HG03159 (cell line): ENCODE measurements around the gene ARHGEF16.

Experiments used
- ATAC-seq: cut with Tn5 transposase; IDR thresholded peaks from one replicate; pipeline ENCODE4 v1.9.1; 2021; ENCODE audit warnings: mild to moderate bottlenecking, moderate library complexity; ENCODE audit not compliant: unreplicated experiment

Gene ARHGEF16

DNA sequence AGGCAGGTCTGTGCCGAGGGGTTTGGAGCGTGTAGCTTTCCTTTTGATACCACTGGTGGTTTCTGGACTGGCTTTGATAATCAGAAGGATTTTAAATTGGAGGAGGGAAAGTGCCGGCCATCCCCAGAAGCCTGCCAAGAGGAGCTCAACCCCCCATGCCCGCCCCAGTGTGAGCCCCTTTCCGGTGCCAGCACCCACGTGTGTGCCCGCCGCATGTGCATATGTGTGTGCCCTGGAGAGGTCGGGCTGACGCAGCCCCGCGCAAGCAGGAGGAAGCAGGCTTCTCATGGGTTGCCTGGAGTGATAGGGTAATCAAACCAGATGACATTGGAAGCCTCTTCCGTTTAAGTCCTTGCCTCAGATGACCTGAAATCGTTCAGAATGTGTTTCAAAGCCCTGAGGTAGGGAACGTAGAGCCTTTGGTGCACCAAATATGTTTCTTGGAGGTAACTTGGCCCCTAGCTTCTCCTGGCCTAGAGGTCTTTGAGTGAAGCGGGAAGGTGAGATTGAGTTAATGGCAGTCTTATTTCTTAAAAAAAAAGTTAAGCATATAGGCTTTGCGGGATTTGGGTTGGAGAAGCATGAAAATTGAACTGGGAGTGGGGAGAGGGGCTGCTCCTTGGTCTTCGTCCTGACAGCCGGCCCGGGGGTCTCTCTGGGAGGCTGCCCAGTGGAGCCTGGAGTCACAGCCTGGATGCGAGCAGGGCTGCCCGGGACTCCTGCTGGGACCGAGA, 34.1 kb upstream of the ARHGEF16 start:
- no peak for ATAC-seq

DNA sequence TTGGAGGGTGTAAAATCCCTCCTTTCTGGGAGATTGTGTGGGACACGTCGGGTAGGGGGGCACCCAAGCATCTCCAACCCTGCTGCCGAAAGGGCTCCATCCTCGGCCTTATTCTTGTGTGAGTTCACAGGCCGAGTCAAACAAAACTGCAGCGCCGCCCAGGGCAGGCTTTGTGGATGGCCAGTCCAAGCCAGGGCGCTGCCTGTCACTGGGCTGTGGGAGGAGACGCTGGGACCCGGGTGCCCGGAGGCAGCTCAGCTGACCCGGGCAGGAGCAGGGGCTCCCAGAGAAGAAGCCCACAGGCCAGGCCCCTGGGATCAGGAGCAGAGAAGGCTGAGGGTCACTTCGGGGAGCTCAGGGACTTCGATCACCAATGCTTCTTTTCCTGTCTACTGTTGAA, 31.8 kb upstream of the ARHGEF16 start:
- ATAC-seq: no peak

DNA sequence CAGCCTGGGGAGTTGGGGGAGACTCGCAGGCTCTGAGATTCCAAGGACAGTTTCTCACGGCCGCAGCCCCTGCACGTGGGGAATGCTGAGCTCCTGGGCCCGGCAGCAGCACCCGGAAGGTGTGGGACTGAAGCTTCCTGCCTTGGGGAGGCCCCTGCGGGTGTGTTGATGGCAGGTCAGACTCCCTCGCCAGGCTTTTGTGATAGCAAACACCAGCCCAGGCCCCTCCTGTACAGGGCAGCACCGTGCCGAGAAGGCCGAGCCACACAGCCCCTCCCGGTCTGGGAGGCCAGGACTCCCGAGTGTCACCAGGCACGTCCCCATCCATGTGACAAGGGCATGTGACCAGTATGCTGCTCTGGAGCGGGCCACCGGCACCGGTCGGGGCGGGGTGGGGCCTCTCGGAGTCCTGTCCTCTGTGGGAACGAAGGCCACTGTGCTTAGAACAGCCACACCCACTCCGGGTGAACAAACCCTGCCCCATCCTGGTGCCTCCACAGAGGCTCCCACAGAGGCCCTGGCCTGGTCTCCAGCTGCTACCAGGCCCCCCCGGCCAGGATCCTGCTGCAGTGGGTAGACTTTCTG, 31.1 kb upstream of the ARHGEF16 start:
- no peak for ATAC-seq

DNA sequence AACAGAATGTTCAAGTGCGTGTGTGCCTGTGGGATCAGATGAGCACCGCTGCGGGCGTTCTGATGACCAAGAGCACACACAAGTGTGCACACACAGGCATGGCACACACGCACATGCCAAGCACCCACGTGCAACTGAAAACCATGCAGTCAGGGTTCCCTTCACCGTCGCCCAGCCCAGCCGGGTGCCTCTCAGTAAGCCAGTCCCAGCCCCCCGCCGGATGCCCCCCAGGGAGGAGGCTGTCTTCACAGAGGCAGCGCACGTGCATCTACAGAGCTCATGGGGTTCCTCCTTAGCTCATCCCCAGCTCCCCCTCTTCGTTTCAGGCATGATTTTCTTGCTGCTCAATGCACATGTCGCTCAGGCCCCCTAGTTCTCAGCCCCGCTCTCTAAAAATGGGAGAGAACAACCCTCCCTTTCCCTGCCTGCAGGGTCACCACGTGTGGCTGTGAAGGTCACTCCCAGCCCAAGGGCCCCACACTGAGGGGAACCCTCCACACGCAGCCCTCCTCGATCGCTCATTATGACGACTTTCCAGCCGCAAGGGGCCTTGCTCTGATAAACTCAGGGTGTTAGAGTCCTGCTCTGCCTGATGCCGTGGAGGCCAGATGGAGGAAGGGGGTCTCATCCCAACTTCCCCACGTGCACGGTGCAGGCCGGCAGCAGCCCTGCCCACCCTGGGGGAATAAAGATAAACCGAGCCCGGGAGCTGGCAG, 30.4 kb upstream of the ARHGEF16 start:
- no peak for ATAC-seq

DNA sequence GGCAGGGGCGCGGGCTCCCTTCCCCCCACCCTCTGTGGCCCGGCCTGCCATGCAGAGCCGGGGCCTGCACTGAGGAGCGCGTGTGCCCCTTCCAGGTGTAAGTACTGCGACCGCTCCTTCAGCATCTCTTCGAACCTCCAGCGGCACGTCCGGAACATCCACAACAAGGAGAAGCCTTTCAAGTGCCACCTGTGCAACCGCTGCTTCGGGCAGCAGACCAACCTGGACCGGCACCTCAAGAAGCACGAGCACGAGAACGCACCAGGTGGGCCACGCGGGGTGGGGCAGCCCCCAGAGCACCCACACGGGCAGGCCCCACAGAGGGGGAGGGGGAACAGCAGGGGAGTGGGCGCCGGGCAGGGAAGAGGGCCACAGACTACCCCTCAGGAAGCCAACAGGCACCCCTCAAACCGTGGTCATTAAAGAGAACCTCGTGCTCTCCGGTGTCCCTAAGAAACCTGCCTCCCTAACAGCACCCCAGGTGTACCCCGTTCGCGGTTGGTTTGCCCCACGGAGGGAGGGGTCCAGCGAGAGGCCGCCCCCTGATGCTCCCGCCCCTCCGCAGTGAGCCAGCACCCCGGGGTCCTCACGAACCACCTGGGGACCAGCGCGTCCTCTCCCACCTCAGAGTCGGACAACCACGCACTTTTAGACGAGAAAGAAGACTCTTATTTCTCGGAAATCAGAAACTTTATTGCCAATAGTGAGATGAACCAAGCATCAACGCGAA, 28.8 kb upstream of the ARHGEF16 start:
- ATAC-seq: no peak

DNA sequence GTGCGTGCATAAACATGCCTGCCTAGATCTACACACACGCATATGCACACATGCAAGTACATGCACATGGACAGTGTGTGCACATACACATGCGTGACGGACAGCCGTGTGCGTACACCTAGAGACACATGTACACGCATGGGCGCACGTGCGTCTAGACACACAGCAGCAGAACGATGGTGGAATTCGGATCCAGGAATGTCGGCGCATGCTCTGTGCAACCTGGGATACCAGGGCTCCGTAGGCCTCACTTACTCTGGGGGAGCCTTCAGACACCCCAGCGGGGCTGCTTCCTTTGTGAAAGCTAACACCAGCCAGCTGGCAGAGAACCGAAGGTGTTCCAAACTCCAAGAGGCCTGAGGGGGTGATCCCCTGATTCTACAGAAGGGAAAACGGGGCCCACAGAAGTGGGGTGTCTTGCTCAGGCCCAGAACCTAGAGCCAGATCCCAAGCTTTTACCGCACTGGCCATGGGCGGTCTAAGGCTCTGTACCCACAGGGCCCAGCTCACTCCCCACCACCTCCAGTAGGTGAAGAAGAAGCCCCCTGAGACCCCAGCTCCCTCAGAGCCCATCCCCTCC, 27.4 kb upstream of the ARHGEF16 start:
- no peak for ATAC-seq

DNA sequence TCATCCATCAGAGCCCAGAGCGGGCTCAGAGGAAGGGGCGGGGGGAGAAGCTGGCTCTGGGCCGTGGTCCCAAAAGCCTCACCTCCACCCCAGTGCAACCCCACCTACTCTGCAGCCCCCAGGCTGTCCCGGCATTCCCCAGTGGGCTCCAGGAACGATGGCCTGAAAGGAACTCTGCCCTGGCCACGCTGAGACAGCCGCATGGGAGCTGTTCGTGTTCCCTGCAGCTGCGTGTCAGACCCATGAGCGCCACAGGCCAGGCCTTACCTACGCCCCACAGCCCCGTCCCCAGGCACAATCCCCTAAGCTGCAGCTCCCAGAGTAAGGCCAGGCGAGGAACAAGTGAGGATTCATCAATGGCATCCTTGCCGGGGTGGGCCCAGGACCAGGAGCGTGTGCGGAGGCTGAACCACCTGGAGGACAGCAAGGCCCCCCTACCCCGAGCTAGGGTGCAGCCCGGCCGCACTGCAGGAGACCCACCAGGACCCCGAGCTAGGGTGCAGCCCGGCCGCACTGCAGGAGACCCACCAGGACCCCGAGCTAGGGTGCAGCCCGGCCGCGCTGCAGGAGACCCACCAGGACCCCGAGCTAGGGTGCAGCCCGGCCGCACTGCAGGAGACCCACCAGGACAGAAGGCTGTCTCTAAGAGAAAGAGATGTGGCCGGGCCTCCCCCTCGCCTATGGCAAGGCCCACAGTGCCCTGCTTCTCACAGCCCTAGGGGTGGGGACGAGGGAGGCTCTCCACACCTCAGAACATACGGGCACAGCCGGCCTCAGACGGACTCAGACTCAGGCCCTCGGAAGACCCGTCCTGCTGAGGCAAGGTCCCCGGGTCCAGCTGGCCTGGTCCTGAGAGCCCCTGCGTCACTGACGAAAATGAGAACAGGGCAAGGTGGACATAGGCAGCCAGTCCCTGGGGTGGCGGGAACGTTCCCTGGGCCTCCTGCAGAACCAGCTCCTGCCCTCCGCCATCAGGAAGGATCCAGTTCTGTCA, 26.5 kb upstream of the ARHGEF16 start:
- ATAC-seq: no peak

DNA sequence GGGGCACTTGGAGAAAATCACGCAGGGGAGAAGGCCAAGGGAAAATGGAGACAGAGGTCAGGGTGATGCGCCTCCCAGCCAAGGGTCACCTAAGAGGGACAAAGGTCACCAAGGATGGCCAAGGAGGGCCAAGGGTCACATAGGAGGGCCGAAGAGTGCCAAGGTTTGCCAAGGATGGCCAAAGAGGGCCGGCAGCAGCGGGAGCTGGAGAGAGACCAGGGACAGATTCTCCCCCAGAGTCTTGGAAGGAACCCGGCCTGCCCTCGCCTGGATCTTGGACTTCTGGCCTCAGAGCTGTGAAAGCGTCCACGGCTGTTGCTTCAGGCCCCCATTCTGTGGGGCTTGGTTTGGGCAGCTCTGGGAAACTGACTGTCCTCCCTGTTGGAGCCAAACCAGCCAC, 25.6 kb upstream of the ARHGEF16 start:
- ATAC-seq: no peak

DNA sequence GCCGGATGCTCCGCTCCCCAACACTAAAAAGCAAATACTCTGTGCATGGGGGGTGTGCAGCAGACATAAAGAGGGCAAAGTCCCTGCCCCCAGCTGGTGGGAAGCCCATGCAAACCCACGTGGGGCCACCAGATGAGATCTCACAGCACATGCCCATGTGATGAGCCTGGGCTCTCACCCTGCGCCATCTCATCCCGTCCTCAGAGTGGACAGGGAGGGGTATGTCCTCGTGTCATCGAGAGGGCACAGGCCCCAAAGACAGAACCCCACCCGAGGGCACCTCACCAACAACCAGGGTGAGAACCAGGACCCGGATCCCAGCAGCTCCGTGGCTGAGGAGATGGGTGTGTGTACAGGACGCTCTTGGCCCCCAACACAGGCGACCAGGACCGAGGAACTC, 25.1 kb upstream of the ARHGEF16 start:
- ATAC-seq: no peak

DNA sequence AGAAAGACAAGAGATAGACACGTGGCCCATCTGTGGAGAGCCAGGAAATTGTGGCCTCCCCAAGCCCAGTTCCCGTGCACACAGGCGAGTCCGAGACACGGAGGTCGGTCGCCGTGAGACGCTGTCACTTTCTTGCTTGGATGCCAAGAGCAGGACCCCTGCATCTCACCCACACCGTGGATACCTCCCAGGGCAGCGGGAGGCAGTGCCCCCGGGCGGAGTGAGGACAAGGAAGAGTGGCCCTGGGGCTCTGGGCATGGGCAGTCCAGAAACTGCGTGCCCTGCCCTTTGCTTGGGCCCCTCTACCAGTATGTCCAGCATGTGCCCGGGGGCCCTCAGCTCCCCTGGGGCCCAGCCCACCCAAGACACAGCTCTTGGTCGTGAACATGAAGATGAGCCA, 24.7 kb upstream of the ARHGEF16 start:
- ATAC-seq: no peak

DNA sequence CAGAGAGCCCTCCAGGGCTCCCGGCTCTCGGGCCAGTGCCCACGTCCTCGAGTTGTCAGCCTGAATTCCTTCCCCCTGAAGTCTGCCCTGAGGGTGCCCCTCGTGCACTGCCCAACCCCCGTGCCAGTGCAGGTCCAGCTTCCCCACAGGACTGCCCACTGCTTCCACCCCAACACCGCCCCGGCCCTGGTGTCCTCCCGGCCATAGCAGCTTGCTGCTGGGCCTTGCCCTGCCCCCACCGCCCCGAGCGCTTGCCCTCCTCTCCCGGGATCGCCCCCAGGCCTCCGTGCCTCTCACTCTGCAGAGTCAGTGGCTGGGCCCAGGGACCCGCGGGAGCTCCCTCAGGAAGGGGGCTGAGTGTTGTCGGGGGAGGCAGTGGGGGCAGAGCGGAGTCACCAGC, 24.1 kb upstream of the ARHGEF16 start:
- no peak for ATAC-seq

DNA sequence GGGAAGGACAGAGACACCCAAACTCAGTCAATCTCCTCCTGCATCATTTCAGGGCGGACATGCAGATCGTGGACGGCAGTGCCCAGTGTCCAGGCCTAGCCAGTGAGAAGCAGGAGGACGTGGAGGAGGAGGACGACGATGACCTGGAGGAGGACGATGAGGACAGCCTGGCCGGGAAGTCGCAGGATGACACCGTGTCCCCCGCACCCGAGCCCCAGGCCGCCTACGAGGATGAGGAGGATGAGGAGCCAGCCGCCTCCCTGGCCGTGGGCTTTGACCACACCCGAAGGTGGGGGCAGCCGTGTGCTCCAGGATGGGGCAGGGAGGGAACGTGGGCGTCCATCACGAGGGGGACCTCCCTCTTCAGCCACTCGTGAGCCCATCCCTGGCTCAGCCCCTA, 23.6 kb upstream of the ARHGEF16 start:
- ATAC-seq: no peak

DNA sequence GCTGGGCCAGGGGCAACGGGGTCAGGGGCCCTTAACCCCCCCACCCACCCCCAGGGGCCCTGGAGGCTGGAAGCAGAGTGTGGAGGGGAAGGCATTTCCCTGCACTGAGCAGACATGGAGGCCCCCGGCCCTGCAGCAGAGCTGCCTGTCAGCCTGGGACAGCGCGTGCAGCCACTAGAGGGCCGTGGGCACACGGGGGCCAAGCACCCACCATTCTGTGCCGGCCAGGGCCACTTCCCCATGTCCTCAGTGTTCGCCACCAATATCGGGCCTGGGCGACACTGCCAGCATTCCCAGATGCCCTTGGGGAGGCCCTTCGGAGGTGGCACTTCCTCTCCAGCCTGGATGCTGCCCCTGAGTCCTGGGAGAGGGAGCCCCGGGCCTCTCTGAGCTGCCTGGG, 23.2 kb upstream of the ARHGEF16 start:
- ATAC-seq: no peak

DNA sequence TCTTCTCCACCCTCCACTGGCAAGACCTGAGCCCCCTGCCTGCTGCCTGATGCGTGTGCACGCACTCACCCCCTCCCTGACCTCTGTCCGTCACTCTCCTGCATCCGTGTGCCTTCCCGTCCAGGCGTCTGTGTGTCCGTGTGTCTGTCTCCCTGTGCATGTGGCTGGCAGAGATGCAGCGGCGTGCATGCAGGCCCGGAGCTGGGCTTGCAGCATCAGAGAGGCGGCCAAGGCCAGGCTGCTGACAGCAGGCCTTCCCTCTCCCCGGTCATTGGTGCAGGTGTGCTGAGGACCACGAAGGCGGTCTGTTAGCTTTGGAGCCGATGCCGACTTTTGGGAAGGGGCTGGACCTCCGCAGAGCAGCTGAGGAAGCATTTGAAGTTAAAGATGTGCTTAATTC, 22.8 kb upstream of the ARHGEF16 start:
- no peak for ATAC-seq

DNA sequence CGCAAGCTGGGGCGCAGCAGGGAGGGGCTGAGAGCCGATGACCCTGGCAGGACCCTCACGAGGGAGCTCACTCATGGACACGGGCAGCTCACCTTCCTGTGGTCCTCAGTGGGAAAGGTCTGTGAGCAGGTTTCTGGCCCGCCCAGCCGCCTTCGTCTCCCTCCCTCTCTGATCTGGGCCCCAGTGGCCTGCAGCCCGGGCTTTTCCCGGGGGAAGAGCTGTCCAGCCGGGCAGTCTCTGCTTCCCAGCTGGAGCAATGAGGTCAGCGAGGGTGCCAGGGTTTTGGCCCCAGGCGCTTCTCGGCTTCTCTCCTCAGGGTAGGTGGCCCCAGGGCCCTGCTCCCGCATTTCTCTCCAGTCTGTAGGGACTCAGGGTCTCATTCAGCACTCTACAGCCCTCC, 22.2 kb upstream of the ARHGEF16 start:
- no peak for ATAC-seq

DNA sequence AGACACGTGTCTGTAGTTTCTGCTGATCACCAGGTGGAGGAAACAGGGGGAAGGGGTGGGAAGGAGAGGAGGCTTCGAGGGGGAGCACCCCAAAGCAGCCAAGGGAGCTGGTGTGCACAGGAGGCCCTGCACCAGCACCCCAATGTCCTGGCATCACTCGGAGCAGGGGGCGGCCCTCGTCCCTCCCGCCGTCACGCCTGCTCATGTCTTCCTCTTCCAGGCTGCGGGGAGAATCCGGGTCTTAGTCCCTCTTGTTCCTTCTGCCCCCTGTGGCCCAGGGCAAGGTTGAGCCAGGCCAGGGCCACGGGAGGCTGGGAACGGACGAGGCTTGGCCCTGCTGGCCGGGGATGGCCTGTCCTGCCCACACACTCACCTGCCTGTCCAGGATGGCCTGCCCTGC, 21.4 kb upstream of the ARHGEF16 start:
- ATAC-seq: no peak

DNA sequence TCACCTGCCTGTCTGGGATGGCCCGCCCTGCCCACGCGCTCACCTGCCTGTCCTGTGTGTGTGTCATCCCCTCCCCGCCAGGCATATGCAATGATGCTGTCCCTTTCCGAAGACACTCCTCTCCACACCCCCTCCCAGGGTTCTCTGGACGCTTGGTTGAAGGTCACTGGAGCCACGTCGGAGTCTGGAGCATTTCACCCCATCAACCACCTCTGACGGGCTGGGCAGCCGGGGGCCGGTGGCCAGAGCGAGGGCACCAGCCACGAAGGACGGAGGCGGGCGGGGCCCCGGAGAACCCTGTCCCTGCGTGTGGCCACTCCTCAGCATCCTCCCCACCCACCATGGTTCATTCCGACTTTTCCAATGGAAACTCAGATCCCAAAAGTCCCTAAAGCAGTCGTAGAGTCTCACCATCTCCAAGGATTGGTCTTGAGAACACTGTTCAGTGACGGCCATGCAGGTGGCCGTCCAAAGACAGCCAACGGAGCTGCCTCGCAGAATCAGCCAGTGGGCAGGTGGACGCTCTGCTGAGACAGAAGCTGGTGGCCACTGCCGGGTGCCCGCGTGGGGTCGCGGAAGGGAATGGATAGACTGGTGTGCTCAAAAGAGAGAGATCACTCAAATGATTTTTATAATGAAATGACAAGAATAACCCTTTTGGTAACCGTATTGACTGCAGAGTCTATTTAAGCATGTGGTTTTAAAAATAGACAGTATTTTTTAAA, 20.7 kb upstream of the ARHGEF16 start:
- ATAC-seq: no peak

DNA sequence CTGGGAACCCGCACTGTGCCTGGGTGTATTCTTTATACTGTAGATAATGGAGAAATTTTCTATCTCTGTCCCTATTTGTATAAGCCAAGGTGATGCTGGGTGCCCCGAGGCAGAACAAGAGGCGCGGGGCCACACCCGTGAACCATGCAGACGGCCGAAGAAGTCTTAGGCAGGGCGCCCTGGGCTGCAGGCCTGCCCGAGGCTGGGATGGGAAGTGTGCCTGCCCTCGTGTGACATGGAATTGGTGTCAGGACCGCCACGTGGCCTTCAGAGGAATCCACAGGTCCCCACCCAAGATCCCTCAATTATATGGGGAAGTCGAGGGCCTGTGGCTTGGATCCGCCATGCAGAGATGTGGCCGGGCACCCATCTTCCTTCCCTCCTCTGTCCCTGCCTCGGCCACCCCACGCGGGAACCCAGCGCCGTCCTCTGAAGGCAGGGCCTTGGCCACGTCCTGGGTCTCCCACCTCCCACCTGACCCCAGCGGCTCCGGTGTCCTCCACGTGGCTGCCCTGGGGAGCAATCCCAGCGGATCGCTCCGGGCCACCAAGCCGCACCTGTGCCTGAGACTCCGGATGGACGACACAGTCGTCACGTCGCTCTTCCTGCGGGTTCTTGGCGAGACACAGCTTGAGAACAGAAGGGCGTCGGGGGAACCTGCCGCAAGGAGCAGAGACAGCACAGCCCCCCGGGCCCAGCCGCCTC, 19.9 kb upstream of the ARHGEF16 start:
- ATAC-seq: no peak

DNA sequence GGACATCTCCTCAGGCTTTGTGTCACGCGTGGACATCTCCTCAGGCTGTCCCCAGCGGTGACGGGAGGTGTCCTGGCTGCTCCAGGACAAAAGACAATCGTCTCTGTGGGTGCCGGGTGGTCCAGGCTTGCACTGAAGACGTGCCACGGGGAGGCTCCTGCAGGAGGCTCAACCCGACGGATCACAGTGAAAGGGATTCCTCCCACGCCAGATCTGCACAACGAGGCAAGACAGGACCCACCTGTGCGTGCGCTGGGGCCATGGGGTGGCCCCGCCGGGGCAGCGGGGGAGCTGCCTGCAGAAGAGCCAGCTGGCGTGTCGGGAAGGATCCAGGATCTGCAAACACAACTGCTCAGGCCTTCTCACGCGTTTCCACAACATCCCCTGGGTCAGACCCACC, 18.8 kb upstream of the ARHGEF16 start:
- ATAC-seq: no peak
